Urothelium cell line (cell line): ENCODE results near the gene ABHD5.

ENCODE experiments used
- DNase-seq: peaks from one replicate; pipeline ENCODE4 v3.0.0; 2011; ENCODE audit warnings: low spot score, mixed read lengths
- FAIRE-seq: peaks from 2 replicates; lab custom pipeline; 2011; peaks lifted over from hg19 to GRCh38; lab: Jason Lieb, UNC

Gene ABHD5

DNA sequence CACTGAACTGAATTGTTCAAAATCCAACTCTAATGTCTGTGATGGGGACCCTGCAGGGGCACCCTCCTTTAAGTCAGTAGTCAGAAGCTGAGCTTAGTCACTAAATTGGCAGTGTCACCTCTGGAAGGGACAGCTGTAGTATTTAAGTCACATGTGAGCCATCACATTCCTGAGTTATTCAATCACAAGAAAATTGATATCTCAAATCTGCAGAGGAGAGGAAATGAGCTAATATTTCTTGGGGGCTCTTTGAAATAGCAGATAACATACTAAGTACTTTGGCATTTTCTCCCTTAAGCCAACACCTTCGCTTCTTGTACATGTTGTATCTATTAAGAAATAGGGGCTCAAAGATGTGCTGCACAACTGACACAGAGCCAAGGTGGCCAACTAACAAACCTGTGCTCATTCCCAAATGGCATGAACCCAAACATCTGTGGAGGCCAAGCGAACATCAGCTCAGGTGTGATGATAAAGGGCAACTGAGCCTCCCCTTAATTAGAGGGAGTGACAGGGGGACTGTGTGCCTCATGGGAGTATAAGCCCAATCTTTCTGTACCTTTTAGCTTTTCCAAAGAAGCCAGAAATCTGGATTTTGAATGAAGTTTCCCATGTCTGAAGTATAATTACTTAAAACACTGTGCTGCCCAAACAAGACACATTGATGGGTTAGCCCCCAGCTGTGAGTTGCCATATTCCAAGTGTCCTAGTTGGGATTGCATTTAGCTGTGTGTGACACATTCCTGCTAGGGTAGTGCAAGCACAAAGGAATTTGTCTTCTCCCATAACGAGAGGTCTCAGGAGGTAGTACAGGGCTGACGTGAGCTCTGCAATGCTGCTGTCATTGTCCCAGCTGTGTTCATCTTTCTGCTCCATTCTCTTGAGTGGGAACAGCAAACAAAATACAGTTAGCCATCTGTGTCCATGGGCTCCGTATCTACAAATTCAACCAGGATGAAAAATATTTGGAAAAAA, 63.3 kb downstream of the ABHD5 start:
- DNase-seq (peak; percentile 43), FAIRE-seq (peak; percentile 85)

DNA sequence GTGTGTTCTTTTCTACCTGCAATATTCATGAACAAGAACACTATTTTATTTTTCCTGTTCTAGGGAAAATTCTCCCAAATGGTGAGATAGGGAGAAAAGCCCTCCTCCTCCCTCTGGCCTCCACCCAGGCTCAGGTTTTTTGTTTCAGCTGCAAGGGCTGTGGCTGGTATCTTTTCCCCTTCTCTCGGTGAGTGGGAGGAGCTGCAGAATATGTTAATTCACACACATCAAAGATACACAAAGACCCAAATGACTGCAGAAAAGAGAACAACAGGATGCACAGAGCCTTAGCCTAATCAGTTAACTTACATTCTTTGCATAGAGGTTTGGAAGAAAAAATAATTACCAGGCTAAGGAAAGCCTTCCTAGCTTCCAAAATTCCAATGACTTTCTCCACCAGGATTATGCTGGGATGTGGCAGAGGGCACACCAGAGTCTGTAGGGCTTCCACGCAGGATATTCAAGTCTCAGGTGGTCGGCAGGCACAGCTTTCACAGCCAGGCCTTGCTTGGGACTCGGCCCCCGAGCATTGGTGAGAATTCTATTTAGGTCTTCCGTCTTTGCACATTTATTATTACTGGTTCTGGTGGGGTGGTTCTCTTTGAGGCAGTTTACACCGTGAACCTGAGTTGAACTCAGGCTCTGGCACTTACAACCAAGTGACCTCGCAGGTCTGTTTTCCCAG, 64.9 kb downstream of the ABHD5 start:
- no peak for FAIRE-seq
- DNase-seq = no peak

DNA sequence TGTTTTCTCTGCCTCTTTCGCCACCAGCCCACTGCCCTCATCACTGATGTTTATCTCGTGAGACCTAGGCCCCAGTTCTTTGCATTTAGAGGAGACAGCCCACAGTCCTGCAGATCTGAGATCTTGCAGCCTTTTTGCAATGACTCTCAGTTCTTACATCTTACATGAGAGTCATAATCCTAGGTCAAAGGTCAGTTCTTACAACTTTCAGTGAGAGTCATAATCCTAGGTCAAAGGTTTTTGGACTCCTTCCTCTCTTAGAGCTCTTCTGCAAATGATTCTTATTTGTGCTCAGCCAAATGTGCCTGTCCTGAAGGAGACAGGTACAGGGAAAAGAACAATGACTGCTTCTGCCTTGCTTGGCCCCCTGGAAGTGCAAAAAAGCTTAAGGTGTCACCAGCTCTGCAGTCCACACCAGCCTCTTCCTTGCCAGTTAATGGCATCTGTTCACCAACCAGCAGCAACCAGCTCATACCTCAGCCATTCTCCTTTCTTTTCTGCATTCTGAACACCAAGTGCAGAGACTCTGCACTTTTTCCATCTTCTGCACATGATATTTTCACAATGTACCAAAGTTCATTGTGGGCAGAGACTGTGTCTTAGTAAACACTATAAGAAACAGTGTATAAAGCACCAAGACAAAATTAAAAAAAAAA, 67.1 kb downstream of the ABHD5 start:
- no peak for FAIRE-seq
- DNase-seq = no peak

DNA sequence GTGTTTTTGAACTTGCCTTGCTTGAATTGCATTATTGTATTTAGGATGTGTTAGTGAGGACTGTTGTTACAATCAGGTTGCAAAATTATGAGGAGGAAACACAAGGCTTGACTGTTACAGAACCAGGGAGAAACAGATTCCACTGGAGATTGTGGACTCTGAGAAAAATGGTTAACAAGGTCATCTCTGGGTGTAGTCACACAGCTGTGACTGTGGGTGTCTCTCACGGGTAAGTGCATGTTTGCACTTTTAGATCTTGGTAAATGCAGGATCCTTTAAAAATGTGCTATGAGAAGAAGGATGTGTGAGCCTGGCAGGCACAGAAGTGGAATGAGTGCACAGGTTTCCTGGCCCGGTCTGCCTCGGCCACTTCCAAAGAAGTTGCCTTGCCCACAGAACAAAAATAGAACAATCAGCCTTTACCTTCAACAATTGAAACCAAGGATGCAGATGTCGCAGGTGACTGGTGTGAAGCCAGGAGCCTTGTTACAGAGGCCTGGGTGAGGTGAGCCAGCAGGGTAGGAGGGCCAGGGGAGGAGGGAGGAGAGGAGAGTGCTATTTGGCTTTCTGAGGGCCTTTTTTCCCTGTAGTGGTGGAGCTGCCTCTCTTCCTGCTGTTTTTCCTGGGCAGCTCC, 68.0 kb downstream of the ABHD5 start:
- FAIRE-seq (no peak), DNase-seq (peak; percentile 22)

DNA sequence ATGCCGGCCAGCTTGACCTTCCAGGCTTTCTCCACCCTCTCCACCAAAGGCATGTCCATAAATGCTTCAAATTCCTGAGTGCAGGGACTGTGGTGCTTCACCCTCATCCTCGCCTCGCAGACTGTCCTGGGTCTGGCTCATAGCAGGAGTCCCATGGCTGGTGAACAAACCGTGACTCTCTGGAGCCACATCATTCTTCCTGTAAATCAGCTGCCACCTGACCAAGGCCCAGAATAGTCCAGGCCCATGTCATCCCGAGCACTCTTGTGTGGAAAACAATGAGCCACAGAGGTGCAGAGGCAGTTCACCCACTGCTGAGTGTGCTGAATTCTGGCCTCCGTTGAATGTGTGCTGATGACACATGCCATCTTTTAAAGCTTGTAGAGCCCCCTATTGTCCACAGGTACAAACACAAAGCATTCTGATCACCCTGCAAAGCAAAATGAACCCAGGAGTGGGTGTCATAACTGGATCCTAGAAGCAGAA, 68.6 kb downstream of the ABHD5 start:
- peak; percentile 83 for FAIRE-seq
- DNase-seq = peak; percentile 73

- FAIRE-seq (no peak), DNase-seq (no peak)
Measured at GRCh38 chr3:43759938-43760337, 69.2 kb downstream of the ABHD5 start.

GRCh38 chr3:43760938-43761337, 70.2 kb downstream of the ABHD5 start:
- DNase-seq = no peak
- FAIRE-seq = no peak

DNA sequence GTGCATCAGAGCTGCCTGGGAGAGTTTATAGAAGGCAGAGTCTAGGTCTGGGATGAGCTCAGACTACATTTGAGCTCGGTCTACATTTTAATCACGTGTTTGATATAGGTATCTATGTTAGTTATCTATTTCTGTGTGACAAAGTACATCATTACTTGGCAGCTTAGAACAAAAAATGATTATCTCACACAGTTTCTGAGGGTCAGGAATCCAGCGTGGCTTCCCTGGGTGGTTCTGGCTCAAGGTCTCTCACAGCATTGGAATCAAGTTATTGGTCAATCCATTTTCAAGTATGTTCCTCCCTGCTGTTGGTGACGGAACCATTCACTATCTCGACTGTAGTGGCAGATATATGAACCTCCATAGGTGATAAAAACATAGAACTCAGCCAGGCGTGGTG, 71.7 kb downstream of the ABHD5 start:
- DNase-seq (no peak), FAIRE-seq (no peak)

DNA sequence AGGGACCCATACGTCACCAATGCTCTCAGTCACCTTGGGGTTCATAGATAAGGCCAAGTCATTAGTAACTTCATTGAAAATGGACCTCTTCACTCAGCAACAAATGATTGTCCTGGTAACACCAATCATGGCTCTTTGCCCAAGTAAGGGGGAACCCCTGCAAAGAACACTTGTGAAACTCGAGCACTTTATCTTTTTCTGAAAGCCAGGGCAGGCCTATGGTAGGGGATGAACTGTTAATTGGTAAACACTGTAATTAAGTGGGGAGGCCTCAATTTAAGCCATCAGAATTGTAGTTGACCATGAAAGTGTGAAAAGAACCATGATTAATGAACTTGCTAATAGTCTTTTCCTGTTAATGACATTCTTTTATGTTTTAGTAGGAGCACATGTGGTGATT, 73.3 kb downstream of the ABHD5 start:
- FAIRE-seq (no peak), DNase-seq (no peak)

DNA sequence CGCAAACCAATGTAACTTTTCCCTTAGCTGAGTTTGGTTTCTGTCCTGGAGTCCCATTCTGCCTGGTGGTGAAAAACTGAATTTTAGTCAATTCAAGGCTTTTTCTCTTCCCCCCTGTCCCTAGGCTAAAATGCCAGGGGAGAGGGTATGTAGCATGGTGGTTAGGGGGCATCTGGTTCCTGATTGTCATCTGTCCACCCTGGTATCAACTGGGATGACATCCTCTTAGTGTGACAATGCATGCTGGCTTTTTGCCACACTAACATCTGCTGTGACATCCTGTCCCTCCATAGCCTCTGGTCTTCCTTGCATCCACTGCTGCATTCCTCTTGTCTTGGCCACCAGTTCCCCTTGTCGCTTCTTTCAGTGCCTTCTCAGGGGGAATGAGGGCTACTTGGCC, 73.7 kb downstream of the ABHD5 start:
- FAIRE-seq (no peak), DNase-seq (no peak)

DNA sequence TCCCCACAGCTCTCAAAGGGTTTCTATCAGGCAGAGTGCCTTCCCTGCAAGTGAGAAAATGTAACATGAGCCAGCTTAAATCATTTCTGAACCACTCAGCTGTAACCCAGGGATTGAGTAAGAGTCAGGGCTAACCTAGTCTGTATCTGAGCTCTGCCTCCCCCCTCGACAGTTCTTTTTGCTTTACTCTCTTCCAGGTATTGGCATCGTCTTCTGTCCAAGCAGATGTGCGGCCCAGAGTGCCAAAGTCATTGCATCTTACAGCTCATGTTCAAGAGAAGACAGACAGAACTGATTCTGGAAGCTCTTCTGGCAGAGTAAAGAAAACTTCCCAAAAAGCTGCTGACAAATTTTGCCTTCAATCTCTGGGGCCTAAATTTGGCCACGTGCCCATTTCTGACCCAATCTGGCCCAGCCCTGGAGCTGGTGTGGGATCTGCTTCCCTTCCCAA, 74.8 kb downstream of the ABHD5 start:
- FAIRE-seq = no peak
- DNase-seq = no peak

DNA sequence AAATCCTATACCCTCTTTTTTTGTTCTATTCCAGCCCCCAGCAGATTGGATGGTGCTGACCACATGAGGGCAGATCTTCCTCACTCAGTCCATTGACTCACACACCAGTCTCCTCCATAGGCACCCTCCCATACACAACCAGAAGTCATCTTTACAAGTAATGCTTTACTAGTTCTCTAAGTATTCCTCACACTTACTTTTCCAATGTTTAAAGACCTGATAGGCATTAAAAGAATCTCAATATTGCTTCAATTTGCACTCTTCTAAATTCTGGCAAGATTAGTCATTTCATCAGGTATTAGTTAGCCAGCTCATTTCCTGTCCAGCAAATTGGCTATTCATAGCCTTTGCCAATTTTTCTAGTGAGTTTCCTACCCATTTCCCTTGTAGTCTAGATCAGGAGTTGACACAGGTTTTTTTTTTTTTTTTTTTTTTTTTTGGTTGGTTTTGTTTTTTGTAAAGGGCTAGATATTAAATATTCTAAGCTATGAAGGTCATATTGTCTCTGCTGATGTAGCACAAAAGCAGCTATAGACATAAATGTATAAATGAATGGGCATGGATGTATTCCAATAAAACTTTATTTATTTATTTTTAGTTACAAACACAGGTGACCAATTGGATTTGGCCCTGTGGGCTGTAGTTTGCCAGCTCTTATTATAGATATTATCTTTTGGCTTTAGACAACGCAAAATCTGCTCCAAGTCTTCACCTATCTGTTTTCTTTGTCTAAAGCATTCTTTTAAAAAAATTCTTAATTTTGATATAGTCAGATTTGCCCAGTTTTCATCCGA, 76.1 kb downstream of the ABHD5 start:
- no peak for DNase-seq
- no peak for FAIRE-seq

DNA sequence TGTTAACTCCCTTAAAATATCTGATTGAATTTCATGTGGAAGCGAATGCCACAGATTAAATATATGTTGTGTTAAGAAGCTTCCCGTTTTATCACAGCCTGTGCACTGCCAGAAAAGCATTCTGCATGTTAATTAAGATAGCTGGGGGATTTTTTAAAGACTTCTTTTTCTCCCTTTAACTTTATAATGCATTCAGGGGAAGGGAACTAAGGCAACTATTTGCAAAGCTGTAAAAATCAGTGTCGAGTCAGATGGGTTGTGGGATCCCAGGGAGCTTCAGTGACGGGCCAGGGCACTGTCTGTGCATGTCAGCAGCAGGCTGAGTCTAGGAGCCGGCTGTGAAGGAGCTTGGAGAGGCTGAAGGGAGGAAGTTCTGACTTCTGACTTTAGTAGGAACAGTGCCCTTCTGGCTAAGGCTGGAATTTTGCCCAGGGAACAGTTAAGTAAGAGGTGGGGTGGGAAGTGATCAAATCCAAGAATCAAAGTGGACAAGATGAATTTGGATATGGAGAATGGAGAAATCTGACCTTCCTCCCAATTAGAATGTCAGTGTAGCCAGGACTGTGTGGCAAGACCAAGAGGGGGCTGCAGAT, 77.7 kb downstream of the ABHD5 start:
- no peak for FAIRE-seq
- DNase-seq = no peak

- no peak for FAIRE-seq
- DNase-seq = peak; percentile 94
Measured at GRCh38 chr3:43769097-43769884, 78.6 kb downstream of the ABHD5 start.

DNA sequence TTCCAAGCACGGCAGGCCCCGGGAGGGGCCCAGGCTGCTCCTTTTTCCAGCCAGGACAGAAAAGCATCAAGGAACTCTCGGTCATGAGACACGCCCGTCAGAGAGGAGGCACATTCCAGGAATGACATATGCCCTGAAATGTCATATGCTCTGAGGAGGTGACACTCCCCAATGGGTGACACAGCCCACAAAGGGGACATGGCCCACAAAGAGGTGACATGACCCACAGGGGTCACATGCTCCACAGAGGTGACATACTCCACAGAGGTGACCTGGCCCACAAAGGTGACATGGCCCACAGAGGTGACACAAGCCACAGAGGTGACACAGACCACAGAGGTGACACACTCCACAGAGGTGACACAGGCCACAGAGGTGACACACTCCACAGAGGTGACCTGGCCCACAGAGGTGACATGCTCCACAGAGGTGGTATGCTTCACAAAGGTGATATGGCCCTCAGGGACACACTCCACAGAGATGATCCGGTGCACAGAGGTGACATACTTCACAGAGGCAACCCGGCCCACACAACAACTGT, 79.2 kb downstream of the ABHD5 start:
- peak; percentile 61 for FAIRE-seq
- no peak for DNase-seq

DNA sequence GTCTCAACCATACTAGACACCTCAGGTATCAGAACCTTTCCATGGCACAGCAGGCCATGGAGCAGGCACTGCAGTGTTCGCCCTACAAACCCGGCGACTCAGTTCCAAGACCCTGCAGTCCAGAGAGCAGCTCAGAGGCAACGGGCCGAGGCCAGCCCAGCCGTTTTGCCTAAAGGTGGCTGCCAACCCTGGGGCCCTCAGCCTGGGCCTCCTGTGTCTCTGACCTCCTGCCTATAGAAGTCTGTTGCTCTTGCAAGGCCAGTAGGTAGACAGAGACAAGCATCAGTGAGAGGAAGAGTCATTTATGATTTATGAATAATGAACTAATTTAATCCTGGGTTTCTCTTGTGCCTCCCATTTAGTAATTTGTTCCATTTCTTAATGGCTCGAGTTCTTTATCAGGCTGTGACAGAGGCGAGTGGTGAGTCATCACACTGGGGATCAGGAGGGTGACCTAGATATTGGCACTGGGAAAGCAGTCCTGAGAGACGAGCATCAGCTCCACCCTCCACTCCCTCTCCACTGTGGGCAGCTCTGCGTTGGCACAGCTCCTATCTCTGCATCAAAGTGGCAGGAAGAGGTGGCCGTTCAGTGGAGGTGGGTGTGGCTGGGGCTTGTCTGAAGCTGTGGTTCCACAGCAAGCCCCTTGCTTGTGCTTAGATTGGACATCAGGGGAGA, 79.8 kb downstream of the ABHD5 start:
- FAIRE-seq (no peak), DNase-seq (peak; percentile 61)

DNA sequence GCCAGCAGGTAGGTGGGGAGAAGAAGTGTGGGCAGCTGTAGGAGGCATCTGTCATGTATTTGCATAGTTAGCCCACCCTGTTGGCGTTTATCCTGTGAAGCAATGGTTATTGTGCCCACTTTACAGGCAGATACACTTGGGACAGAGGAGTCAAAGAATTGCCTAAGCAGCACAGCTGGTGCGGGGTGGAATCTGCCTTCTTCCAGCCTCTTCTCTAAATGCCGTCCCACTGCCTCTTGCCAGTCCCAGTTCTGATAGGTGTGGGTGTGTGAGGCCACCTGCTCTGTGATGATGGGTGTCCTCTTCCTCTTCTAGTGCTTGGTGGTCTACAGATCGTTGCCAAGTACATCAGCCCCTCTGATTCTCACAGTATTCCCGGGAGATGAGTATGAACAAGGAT, 80.9 kb downstream of the ABHD5 start:
- DNase-seq (no peak), FAIRE-seq (no peak)
